Gastroesophageal sphincter (tissue), 4 donors: ENCODE measurements around the gene TIMM8A. TPM values are rescaled to one million over a fixed set of nuclear protein-coding genes. Genes with fewer than 3 reads are reported as not detected.

ENCODE experiments used
- ATAC-seq: fragments of 150-250 bp; one replicate; pipeline ENCODE4 v1.9.1; 2016; ENCODE audit warnings: mild to moderate bottlenecking, moderate library complexity
- H3K27ac ChIP-seq, 4 donors: fragments of 200-600 bp; sonication (generic) in 3 of 4; 1 replicate in 3 of 4; 2 replicates in 1 of 4; pipeline ENCODE4 v1.5.1; 2016 to 2019
- H3K27me3 ChIP-seq: fragments of 200-600 bp; sonication (generic); one replicate; pipeline ENCODE4 v1.5.1; 2019
- H3K36me3 ChIP-seq, 2 donors: fragments of 200-600 bp; sonication (generic); one replicate each; pipeline ENCODE4 v1.5.1; 2019; ENCODE audit warnings: control low read depth in 1 of 2
- H3K4me1 ChIP-seq, 3 donors: fragments of 200-600 bp; sonication (generic); 1 replicate in 2 of 3; 2 replicates in 1 of 3; pipeline ENCODE4 v1.5.1; 2016 to 2019; ENCODE audit warnings: control low read depth in 2 of 3
- H3K4me3 ChIP-seq, 2 donors: fragments of 200-600 bp; sonication (generic); one replicate each; pipeline ENCODE4 v1.5.1; 2019; ENCODE audit warnings: mild to moderate bottlenecking in 1 of 2, moderate library complexity in 1 of 2
- H3K9me3 ChIP-seq, 3 donors: fragments of 200-600 bp; sonication (generic); one replicate each; pipeline ENCODE4 v1.5.1; 2017 to 2019; ENCODE audit warnings: control low read depth in 2 of 3
- CTCF ChIP-seq, 4 experiments: fragments of 200-600 bp in 2 of 4; fragments of 450-650 bp in 2 of 4; sonication (generic) in 1 of 4; IDR thresholded peaks; one replicate each; pipeline ENCODE4 v1.5.1; 2017 to 2019; ENCODE audit warnings: antibody characterized with exemption in 4 of 4, mild to moderate bottlenecking in 2 of 4, moderate library complexity in 2 of 4
- EP300 ChIP-seq: sonication (generic); formaldehyde crosslinking; IDR thresholded peaks from one replicate; pipeline ENCODE4 v1.6.1; 2017; ENCODE audit warnings: antibody characterized with exemption, mild to moderate bottlenecking
- POLR2A ChIP-seq, 2 donors: fragments of 450-650 bp; IDR thresholded peaks; one replicate each; pipeline ENCODE4 v1.6.1; 2017; ENCODE audit warnings: antibody characterized with exemption in 2 of 2, mild to moderate bottlenecking in 2 of 2, moderate library complexity in 1 of 2
- POLR2AphosphoS5 ChIP-seq: sonication (generic); formaldehyde crosslinking; IDR thresholded peaks from one replicate; pipeline ENCODE4 v1.6.1; 2017; ENCODE audit warnings: antibody characterized with exemption
- WGBS, 2 donors: methylation state at CpG; one replicate each; pipeline ENCODE4 v1.1.5; 2018; ENCODE audit warnings: low coverage in 1 of 2; 5-methylcytosine and 5-hydroxymethylcytosine counted together
- total RNA-seq, 4 donors: library from RNA; depleted of rRNA; stranded (reverse); fragments of >200 nt; gene quantifications; one replicate each; pipeline ENCODE4 v1.1.0, GENCODE V29; 2016

The TIMM8A gene
- total RNA-seq, 4 donors from 2014 or later, result 1.5 to 7.1 (median 5.3) TPM

GRCh38 chrX:101362116-101362515 lies 13.6 kb upstream of the TIMM8A start:
- no peak for ATAC-seq
- 89% methylated on average over 3 of the region's 3 CpGs; no CpG with 5 or more reads in 1 of the 2 donors for WGBS, 2 donors
- H3K27ac ChIP-seq, result no peak overlapping the region
- H3K9me3 ChIP-seq, result no peaks in the 10 kb centered on the region
- no peaks in the 10 kb centered on the region for H3K4me1 ChIP-seq
- H3K4me3 ChIP-seq, result no peak overlapping the region
- H3K36me3 ChIP-seq, result no peaks in the 10 kb centered on the region
- no peaks in the 10 kb centered on the region for H3K27me3 ChIP-seq
- TF ChIP-seq POLR2A (IDR thresholded peaks at IDR 0.05), result no peak
- no peak for TF ChIP-seq CTCF (IDR thresholded peaks at IDR 0.05)
- no peak for TF ChIP-seq POLR2AphosphoS5
- no peak for TF ChIP-seq EP300

DNA sequence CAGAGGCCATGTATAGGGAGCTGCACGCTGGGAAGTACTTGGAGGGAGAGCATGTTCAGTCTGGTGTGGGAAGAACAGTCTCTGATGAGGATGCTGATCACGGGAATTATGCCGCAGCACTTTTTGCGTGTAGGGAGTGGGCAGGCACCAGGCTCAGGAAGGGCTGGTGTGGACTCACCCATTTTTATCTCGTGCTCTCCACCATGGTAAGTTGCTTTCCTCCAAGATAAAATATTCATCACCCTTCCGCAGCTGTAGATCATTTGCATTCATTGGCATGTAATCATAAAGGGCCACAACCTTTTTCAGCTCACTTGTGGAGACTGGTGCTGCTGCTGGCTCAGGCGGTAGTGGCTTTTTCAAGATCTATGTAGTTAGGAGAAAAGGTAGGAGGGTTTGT lies 11.8 kb upstream of the TIMM8A start:
- Histone ChIP-seq H3K27me3 (no peaks in the 10 kb centered on the region), H3K4me1 (no peaks in the 10 kb centered on the region), H3K27ac (no peak overlapping the region), H3K36me3 (no peaks in the 10 kb centered on the region), H3K4me3 (no peak overlapping the region), H3K9me3 (no peaks in the 10 kb centered on the region)
- no peak for ATAC-seq
- TF ChIP-seq CTCF (IDR thresholded peaks at IDR 0.05) (no peak), EP300 (no peak), POLR2AphosphoS5 (no peak), POLR2A (IDR thresholded peaks at IDR 0.05) (no peak)
- WGBS, 2 donors, result 66 to 69% methylated on average over 2 to 4 of the region's 7 CpGs

DNA sequence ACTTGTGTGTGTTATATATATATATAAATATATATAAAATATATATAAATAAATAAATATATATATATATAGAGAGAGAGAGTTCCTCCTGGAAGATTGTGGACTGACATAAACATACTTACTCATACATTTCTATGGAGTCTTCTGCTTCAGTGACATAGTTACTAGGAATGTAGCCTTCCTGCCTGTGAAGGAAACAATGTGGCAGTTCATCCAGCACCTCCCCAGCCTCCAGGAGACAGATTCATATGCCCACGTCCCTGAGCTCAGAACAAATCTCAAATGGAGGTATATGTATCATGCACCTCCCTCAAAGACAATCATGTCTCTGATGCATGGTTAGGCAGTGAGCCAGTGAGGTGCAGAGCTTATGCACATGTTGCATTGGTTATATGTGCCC lies 11.4 kb upstream of the TIMM8A start:
- H3K36me3 ChIP-seq, result no peaks in the 10 kb centered on the region
- no peaks in the 10 kb centered on the region for H3K9me3 ChIP-seq
- ATAC-seq, result no peak
- no peak overlapping the region for H3K27ac ChIP-seq
- WGBS, 2 donors, result 40% methylated on average over 1 of the region's 1 CpG; no CpG with 5 or more reads in 1 of the 2 donors
- H3K4me3 ChIP-seq, result no peak overlapping the region
- H3K27me3 ChIP-seq, result no peaks in the 10 kb centered on the region
- TF ChIP-seq CTCF (IDR thresholded peaks at IDR 0.05) (no peak), POLR2A (IDR thresholded peaks at IDR 0.05) (no peak), EP300 (no peak), POLR2AphosphoS5 (no peak)
- H3K4me1 ChIP-seq, result no peaks in the 10 kb centered on the region

- no peak overlapping the region for H3K27ac ChIP-seq
- H3K36me3 ChIP-seq, result no peaks in the 10 kb centered on the region
- H3K4me3 ChIP-seq, result no peak overlapping the region
- ATAC-seq, result no peak
- H3K9me3 ChIP-seq, result no peaks in the 10 kb centered on the region
- no peaks in the 10 kb centered on the region for H3K27me3 ChIP-seq
- TF ChIP-seq CTCF (IDR thresholded peaks at IDR 0.05) (no peak), POLR2AphosphoS5 (no peak), POLR2A (IDR thresholded peaks at IDR 0.05) (no peak), EP300 (no peak)
- no peaks in the 10 kb centered on the region for H3K4me1 ChIP-seq
- 21 to 44% methylated on average over 3 to 5 of the region's 5 CpGs for WGBS, 2 donors
Observed at GRCh38 chrX:101357166-101357795, 8.7 kb upstream of the TIMM8A start.

DNA sequence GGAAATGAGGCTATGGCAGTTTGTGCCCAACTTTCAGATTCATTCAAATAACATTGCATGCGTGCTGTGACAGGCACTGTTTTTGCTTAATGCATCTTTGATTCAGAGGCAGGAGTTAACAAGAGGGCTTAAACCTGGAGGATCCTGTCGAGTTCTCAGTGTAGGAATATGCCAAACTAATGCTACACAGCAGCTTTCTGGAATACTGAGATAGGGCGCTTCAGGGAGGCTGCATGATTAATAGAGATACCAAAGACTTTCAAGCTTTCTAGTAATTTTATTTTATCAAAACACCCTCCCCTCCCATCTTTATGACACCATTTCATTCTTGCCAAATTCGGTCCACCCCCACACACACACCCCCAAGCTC lies 636 bp upstream of the TIMM8A start:
- TF ChIP-seq CTCF (IDR thresholded peaks at IDR 0.05), result no peak
- TF ChIP-seq EP300, result no peak
- TF ChIP-seq POLR2AphosphoS5, result no peak
- ATAC-seq, result no peak
- Histone ChIP-seq H3K9me3 (no peaks in the 10 kb centered on the region), H3K36me3 (peaks cover 0 to 19% of the 10 kb centered on the region in 2 donors), H3K4me1 (peaks cover 0 to 18% (median 3%) of the 10 kb centered on the region in 3 donors), H3K27ac (peak overlapping the region in 3 of 4 donors; percentile 86 to 88 (median 87)), H3K27me3 (no peaks in the 10 kb centered on the region), H3K4me3 (peak overlapping the region; percentile 69 to 82)
- 39 to 45% methylated on average over 3 of the region's 4 CpGs for WGBS, 2 donors
